Fibroblast of villous mesenchyme (primary cell): ENCODE results near the gene DNM3. TPM values are rescaled to one million over a fixed set of nuclear protein-coding genes. Genes with fewer than 3 reads are reported as not detected.

Experiments
- DNase-seq: peaks from one replicate; pipeline ENCODE4 v3.0.0-alpha.2; 2010; ENCODE audit warnings: low read depth
- H3K4me3 ChIP-seq: 2 replicates; pipeline ENCODE4 v1.5.1; 2011; ENCODE audit warnings: low read depth, mild to moderate bottlenecking, low read length
- total RNA-seq: library from RNA; depleted of rRNA; stranded (reverse); fragments of >200 nt; gene quantifications from 2 replicates; pipeline ENCODE4 v1.2.3, GENCODE V29; 2012
- TF ChIP-seq, protein P1 (sequence below): IDR thresholded peaks from 2 replicates; pipeline ENCODE4 v1.5.1; 2012; ENCODE audit warnings: low read depth, mild to moderate bottlenecking, low read length; ENCODE audit not compliant: insufficient read depth

DNM3 gene
- total RNA-seq, 1 donor = 2.2 TPM

DNA sequence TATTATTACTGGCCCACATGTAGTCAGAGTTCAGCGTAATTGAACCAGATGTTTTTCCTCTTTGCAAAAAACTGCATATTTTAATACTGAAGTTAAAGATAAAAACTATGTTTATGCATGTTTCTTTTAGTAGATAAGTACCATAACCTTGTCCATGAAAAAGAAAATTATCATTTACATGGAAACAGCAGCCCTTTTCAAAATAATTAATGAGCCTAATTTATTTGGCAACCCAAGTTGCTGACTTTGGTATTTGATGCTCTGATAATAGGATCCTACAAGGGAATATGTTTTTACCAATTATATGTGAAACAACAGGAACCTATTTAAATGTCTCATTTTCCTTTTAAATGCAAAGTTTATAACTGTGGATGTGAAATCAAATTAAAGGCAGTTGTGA, 297.9 kb downstream of the DNM3 start:
- peak overlapping the region; percentile 89 for H3K4me3 ChIP-seq

DNA sequence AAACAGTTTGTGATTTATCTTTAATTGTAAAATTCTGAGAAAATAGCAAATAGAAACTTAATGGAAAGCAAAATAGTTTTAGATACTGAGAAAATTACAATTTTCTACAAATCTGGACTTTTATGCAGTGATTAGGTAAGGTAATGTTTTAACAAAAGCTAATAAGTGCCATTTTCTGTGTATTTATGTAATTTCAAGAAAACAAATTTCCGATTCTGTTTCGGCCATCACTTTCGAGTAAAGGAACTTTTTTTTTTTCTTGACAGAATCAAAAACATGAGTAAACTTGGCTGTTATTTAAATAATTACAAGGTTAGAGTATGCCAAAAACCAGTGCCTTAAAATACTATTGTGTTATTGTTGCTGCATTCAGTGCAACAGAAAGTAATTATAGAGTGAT, 298.8 kb downstream of the DNM3 start:
- DNase-seq = no peak
- peak overlapping the region; percentile 89 for H3K4me3 ChIP-seq
- TF ChIP-seq, protein P1, sequence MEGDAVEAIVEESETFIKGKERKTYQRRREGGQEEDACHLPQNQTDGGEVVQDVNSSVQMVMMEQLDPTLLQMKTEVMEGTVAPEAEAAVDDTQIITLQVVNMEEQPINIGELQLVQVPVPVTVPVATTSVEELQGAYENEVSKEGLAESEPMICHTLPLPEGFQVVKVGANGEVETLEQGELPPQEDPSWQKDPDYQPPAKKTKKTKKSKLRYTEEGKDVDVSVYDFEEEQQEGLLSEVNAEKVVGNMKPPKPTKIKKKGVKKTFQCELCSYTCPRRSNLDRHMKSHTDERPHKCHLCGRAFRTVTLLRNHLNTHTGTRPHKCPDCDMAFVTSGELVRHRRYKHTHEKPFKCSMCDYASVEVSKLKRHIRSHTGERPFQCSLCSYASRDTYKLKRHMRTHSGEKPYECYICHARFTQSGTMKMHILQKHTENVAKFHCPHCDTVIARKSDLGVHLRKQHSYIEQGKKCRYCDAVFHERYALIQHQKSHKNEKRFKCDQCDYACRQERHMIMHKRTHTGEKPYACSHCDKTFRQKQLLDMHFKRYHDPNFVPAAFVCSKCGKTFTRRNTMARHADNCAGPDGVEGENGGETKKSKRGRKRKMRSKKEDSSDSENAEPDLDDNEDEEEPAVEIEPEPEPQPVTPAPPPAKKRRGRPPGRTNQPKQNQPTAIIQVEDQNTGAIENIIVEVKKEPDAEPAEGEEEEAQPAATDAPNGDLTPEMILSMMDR = no peak

More for the DNA sequence above, 297.9 kb downstream of the DNM3 start:
- TF ChIP-seq, protein P1 = no peak
- no peak for DNase-seq

DNA sequence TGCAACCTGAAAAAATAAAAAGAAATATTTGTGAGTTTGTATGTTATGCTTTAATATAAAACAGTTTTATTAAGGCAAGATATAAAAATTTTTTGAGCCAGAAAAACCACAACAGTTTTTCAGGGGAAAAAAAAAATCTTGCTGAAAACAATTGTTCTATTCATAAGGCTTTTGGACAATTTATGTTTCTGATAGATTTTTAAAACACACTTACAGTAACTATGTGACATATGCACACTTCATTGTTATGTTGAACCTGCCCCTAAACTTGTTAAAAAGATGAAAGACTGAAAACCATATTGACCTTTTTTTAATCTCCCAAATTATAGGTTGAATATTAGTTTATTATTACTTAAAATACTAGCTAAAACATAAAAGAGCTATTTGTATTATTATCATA, 299.3 kb downstream of the DNM3 start:
- H3K4me3 ChIP-seq = peak overlapping the region; percentile 89
- DNase-seq = no peak
- TF ChIP-seq, protein P1 = no peak

DNA sequence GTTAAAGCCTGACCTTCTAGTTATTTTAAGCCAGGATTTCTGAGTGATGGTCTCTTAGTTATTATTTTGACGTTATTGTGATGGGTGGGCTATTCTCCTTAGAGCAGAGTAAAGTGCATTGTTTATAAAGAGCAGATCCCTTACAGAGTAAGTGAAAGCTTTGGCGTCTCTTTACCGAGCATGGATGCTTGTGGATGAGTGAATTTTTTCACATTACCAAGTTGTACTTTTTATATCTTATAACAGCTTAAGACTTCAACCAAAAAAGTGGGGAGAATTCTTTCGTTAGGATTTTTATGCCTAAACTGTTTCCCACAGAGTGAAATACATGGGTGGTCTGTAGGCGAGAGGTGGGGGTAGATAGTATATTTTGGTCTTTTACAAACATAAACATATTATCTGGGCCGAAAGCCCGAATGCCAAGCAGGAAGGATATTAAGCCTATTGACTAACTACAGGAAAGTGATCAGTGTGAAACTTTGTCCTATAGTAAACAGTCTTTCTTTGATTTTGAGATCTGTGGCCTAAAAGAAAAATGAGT, 300.1 kb downstream of the DNM3 start:
- TF ChIP-seq, protein P1 = no peak
- H3K4me3 ChIP-seq = peak overlapping the region; percentile 89
- no peak for DNase-seq

DNA sequence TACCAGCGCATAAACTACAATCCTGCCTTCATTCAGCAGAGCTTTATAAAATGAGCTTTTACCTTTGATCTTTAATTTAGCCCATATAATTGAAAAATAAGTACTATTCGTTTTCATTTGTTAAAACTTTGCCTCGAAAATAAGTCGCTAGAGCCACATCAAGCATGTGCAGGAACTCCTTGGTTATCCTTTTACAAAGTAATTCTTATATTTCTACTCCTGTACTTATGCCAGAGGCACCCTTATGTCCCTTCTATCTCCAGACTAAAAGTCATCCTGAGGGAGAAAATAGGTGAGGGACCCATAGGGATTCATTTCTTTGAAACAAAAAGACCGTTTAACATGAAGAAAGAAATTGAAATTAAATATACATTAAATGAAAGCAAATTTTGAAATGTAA, 301.0 kb downstream of the DNM3 start:
- peak overlapping the region; percentile 89 for H3K4me3 ChIP-seq
- no peak for DNase-seq
- TF ChIP-seq, protein P1 = no peak

DNA sequence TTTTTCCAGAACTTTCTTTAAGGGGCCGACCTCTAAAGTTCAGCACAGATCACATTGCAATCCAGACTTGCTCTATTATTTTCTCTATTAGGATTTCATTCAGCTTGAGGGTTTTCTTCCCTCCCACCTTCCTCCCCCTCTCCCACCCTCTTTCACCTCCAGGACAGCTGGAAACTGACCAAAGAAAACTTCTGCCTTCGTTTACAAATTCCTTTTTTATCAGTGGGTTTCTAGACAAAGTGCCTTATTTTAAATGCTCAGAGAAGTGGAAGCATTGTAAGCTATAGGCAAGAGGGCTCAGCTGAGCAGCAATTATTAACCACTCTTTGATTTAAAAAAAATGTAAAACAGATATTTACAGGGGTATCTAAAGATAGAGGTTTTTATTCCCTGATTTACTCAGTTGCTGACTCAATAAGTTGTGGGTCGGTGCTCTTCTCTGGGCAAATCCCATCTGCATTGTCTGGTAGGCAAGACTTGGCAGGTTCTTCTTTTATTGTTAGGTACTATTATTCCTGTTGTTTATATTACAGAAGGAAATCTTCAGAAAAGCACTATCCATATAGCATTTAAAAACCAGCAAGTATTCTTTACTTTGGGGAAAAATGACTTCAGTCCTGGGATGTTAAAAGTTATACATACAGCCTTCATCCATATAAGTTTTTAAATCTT, 302.2 kb downstream of the DNM3 start:
- peak overlapping the region; percentile 89 for H3K4me3 ChIP-seq
- TF ChIP-seq, protein P1 = no peak
- DNase-seq = peak; percentile 78
